ENCODE data around the gene ONECUT3. TPM values are rescaled to one million over a fixed set of nuclear protein-coding genes. Genes with fewer than 3 reads are reported as not detected.

ONECUT3 gene
- total RNA-seq, 1 experiment from 2014 or later = 20.0 TPM

- Mint-ChIP-seq H3K27me3 (ENCODE audit: unreplicated experiment) (no peaks in the 10 kb centered on the region), H3K36me3 (ENCODE audit: insufficient read depth, unreplicated experiment) (peaks cover 41% of the 10 kb centered on the region), H3K4me3 (ENCODE audit: low read depth, unreplicated experiment) (no peak overlapping the region), H3K9me3 (ENCODE audit: low read depth, unreplicated experiment) (no peaks in the 10 kb centered on the region), H3K4me1 (ENCODE audit: low read depth, unreplicated experiment) (peaks cover 20% of the 10 kb centered on the region), H3K27ac (ENCODE audit: unreplicated experiment) (no peak overlapping the region)
- no peak for TF ChIP-seq CTCF (IDR thresholded peaks at IDR 0.05; ENCODE audit: unreplicated experiment)
- CTCF ChIA-PET = interaction anchor here (0.6 to 2.1 kb wide), 9 partner anchors 38 to 174 kb away, joined by 3 to 19 read pairs (median 4); no protein-coding TSS in a partner anchor
- no TSS peak for BruUV-seq (replicated peaks)
- intact Hi-C loops (cut with micrococcal nuclease; ENCODE audit: unreplicated experiment) = no loop called here
- DNase-seq = peak; percentile 53
These were observed 27.1 kb downstream of the ONECUT3 start for GRCh38 chr19:1780272-1780958.

- no peak for TF ChIP-seq CTCF (IDR thresholded peaks at IDR 0.05; ENCODE audit: unreplicated experiment)
- BruUV-seq (replicated peaks) = no TSS peak
- intact Hi-C loops (cut with micrococcal nuclease; ENCODE audit: unreplicated experiment) = no loop called here
- no peak for DNase-seq
- Mint-ChIP-seq H3K36me3 (ENCODE audit: insufficient read depth, unreplicated experiment) (peaks cover 29% of the 10 kb centered on the region), H3K9me3 (ENCODE audit: low read depth, unreplicated experiment) (no peaks in the 10 kb centered on the region), H3K4me3 (ENCODE audit: low read depth, unreplicated experiment) (no peak overlapping the region), H3K27ac (ENCODE audit: unreplicated experiment) (no peak overlapping the region), H3K27me3 (ENCODE audit: unreplicated experiment) (no peaks in the 10 kb centered on the region), H3K4me1 (ENCODE audit: low read depth, unreplicated experiment) (peaks cover 12% of the 10 kb centered on the region)
- CTCF ChIA-PET = interaction anchor here (0.8 to 2.0 kb wide), 2 partner anchors 32 to 44 kb away, joined by 3 to 4 read pairs; no protein-coding TSS in a partner anchor
These were observed 29.2 kb downstream of the ONECUT3 start for GRCh38 chr19:1782521-1782920.

GRCh38 chr19:1783354-1783753 is 30.0 kb downstream of the ONECUT3 start:
- Mint-ChIP-seq H3K4me1 (ENCODE audit: low read depth, unreplicated experiment) (peaks cover 12% of the 10 kb centered on the region), H3K9me3 (ENCODE audit: low read depth, unreplicated experiment) (no peaks in the 10 kb centered on the region), H3K4me3 (ENCODE audit: low read depth, unreplicated experiment) (no peak overlapping the region), H3K27me3 (ENCODE audit: unreplicated experiment) (no peaks in the 10 kb centered on the region), H3K36me3 (ENCODE audit: insufficient read depth, unreplicated experiment) (peaks cover 27% of the 10 kb centered on the region), H3K27ac (ENCODE audit: unreplicated experiment) (no peak overlapping the region)
- CTCF ChIA-PET = no interaction called here
- BruUV-seq (replicated peaks) = no TSS peak
- no peak for DNase-seq
- intact Hi-C loops (cut with micrococcal nuclease; ENCODE audit: unreplicated experiment) = no loop called here
- TF ChIP-seq CTCF (IDR thresholded peaks at IDR 0.05; ENCODE audit: unreplicated experiment) = no peak

DNA sequence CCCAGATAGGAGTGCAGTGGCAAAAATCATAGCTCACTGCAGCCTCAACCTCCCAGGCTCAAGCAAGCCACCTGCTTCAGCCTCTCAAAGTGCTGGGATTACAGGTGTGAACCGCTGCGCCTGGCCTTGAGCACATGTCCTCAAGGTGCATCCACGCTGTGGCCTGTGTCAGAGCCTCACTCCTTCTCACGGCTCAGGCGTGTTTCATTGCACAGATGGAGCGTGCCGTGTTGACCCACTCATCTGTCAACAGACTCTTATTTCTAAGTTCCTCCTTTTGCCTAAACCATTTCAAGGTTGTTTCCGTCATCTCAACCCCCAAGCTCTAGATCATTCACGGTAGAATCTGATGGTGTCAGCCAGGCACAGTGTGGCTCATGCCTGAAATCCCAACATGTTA is 30.6 kb downstream of the ONECUT3 start:
- Mint-ChIP-seq H3K4me1 (ENCODE audit: low read depth, unreplicated experiment) (peaks cover 8% of the 10 kb centered on the region), H3K9me3 (ENCODE audit: low read depth, unreplicated experiment) (no peaks in the 10 kb centered on the region), H3K27ac (ENCODE audit: unreplicated experiment) (no peak overlapping the region), H3K4me3 (ENCODE audit: low read depth, unreplicated experiment) (no peak overlapping the region), H3K27me3 (ENCODE audit: unreplicated experiment) (no peaks in the 10 kb centered on the region), H3K36me3 (ENCODE audit: insufficient read depth, unreplicated experiment) (peaks cover 22% of the 10 kb centered on the region)
- intact Hi-C loops (cut with micrococcal nuclease; ENCODE audit: unreplicated experiment) = no loop called here
- DNase-seq = no peak
- BruUV-seq (replicated peaks) = no TSS peak
- no peak for TF ChIP-seq CTCF (IDR thresholded peaks at IDR 0.05; ENCODE audit: unreplicated experiment)
- CTCF ChIA-PET = no interaction called here

Data from Calu3 (cell line).